Hematopoietic multipotent progenitor cell (in vitro differentiated cells): ENCODE data around the gene POU4F1. TPM values are rescaled to one million over a fixed set of nuclear protein-coding genes. Genes with fewer than 3 reads are reported as not detected.

Experiments used
- DNase-seq, 3 donors: peaks; one replicate each; pipeline ENCODE4 v3.0.0-alpha.2; 2011 to 2015; ENCODE audit warnings: low read depth in 2 of 3, low spot score in 2 of 3
- total RNA-seq: library from RNA; depleted of rRNA; stranded (reverse); fragments of >200 nt; gene quantifications from one replicate; pipeline ENCODE4 v1.2.3, GENCODE V29; 2012

The POU4F1 gene
- total RNA-seq, 1 donor: under 0.01 TPM

DNA sequence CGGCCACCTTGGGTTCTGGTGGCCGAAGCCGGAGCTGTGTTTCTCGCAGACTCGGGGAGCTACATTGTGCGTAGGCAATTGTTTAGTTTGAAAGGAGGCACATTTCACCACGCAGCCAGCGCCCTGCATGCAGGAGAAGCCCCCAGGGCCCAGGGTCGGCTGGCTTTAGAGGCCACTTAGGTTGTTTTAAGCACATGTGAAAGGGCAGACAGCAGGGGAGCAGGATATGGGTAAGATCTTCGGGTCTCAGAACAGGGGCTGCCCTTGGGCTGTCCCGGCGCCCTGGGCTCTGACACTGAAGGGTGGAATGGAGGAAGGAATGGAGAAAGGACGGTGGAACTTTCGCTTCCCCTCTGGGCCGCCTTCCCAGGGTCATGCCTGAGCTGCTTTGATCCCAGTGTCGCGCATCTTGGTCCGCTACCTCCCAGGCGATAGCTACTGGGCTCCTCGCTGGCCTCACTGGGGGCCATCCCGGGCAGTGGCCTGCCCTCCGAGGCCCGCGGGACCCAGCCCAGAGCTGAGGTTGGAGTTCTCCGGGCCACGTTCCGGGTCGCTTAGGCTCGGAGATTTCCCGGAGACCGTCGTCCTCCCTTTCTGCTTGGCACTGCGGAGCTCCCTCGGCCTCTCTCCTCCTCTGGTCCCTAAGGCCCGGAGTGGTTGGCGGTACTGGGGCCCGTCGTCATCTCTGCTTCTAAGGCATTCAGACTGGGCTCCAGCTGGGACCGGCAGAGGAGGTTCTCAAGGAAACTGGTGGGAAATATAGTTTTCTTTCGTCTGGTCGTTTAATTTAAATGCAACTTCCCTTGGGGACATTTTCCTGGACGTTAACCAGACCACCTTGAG is 4.3 kb upstream of the POU4F1 start:
- peak in 1 of 3 donors; percentile 12 for DNase-seq

DNA sequence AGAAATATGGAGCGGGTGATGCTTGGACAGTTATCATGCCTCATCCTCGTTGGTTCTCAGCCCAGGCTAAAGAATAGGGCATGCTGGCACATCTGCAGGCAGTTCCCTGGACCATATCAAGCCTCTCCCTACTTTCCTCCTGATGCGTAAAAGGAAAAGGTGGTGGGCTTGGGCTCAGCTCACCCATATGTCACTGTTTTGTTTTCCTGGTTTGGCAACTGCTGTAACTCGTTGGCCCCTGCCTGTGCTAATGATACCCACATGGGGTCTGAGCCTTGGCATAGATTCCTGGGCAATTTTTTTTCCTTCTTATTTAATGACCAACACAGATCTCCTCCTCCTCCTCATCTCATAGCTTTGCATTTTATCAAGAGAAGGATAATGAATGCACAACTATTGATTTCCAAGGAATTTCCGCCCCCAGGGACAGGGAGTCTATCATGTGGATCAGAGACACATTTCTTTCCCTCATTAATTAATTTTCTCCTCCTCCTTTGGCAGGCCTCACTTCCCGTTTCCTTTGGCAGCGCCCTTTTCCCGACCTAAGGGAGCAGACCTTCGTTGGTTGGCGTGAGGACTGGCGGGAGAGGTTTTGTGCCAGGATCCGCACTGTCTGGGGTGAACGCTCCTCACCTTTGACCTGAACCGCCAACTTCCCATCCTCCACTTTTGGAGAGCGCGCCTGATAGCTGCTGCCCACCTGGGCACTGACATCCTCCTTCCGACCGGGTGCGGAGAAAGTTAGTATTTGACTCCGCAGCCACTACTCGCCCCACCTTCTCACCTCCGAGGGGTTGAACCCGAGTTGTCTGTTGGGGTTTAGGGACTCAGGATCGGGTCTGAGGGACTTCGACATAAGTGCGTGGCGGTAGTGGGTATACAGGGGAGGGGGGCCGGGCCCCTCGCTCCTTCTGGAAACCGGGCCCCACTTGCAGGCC is 3.4 kb upstream of the POU4F1 start:
- DNase-seq: peak in 1 of 3 donors; percentile 5

GRCh38 chr13:78604782-78605611 is 1.6 kb upstream of the POU4F1 start:
- DNase-seq: peak in 1 of 3 donors; percentile 10

- peak in 2 of 3 donors; percentile 37 to 39 for DNase-seq
Measured at GRCh38 chr13:78602561-78603239, 652 bp downstream of the POU4F1 start.

DNA sequence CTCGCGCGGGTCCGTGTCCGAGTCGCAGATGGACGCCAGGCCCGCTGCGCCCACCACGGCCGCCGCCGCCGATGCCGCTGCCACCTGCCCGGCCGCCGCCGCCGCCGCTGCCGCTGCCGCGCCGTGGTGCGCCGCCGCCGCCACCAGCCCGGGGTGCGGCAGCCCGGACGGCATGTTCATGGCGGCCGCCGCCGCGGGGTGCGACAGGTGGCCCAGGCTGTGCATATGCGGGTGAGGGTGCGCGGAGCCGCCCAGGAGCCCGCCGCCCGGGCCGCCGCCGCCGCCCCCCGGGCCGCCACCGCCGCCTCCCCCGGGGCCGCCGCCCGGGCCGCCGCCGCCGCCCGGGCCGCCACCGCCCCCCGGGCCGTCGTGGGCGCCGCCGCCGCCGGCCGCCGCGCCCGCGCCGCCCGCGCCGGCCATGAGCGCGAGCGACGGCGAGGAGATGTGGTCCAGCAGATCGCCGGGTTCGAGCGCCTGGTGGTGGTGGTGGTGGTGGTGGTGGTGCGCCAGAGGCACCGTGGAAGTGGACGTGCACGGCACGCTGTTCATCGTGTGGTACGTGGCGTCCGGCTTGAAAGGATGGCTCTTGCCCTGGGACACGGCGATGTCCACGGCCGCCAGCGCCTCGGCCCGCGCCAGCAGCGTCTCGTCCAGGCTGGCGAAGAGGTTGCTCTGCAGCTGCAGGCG is 1.3 kb downstream of the POU4F1 start:
- DNase-seq: no peak

GRCh38 chr13:78601124-78601873 is 2.1 kb downstream of the POU4F1 start:
- peak in 2 of 3 donors; percentile 45 to 47 for DNase-seq

DNA sequence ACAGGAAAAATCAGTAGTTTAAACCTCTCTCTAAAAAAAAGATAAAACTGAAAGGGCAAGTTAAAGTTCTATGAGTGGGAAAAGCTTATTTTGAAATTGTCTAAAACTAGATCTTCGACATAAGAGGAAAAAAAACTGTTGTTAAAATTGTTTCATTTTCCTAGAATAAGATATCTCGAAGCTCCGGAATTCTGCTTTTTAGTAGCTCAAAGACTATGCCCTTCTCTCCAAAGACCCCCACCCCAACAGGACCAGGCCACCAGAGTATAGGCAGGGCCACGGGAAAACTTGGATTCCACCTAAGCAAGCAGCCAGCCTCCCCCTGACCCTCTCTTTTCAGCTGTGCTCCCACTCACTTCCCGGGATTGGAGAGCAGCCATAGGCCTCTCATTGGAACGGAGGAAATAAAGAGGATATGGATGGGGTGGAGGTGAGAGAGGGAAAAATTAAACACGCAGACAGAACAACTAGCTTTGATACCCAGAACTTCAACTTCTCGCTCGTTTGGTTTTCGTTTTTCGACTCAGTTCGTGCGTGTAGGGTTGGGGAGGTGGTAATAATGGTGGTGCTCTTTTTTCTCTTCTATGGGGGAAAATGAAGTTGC is 3.0 kb downstream of the POU4F1 start:
- DNase-seq: peak in 1 of 3 donors; percentile 15

GRCh38 chr13:78599645-78600279 is 3.6 kb downstream of the POU4F1 start:
- peak in 2 of 3 donors; percentile 41 to 45 for DNase-seq

GRCh38 chr13:78598966-78599644 is 4.2 kb downstream of the POU4F1 start:
- no peak for DNase-seq

DNA sequence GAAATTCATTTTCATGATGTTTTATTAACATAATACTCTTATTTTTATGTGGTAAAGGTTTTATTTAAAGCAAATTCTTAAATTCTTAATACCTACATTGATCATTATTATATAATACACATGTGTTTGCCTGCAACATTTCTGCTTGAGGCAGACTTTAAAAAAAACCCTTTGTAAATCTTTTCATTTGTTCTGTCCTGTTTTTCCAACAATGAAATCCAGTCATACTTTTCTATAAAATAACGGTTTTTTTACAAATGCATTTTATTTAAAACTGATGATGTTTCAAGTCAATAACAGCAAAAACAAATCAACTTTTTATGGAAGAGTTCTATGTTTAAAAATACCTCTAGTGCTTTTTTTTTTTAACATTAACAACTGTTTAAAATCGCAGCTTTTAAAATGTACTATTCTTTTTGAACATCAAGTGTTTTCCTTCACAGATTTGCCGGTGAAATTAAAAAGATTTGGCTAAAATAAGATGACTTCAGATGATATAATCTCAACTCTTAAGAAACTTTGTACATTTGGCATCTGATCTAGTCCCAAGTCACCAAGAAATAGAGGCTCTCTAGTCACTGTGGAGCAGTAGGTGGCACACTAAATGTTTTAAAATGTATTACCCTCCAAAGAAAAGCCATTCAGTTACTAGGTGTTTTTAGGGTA is 5.1 kb downstream of the POU4F1 start:
- peak in 2 of 3 donors; percentile 46 to 47 for DNase-seq

DNA sequence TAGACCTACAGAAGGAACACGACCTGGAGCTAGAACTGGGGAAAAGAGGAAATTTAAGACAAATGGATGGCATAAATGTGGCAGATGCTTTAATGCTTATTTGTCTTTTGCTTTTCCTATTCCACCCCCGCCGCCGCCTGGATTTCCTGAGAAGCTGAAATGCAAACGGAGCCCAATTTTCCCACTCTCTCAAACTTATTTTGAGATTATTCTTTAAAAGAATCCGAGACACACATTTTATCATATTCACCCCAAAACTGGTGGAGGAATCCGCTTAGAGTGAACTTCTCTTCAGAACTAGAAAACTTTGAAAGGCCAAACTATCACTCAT is 5.8 kb downstream of the POU4F1 start:
- DNase-seq: peak in 2 of 3 donors; percentile 35 to 41

DNA sequence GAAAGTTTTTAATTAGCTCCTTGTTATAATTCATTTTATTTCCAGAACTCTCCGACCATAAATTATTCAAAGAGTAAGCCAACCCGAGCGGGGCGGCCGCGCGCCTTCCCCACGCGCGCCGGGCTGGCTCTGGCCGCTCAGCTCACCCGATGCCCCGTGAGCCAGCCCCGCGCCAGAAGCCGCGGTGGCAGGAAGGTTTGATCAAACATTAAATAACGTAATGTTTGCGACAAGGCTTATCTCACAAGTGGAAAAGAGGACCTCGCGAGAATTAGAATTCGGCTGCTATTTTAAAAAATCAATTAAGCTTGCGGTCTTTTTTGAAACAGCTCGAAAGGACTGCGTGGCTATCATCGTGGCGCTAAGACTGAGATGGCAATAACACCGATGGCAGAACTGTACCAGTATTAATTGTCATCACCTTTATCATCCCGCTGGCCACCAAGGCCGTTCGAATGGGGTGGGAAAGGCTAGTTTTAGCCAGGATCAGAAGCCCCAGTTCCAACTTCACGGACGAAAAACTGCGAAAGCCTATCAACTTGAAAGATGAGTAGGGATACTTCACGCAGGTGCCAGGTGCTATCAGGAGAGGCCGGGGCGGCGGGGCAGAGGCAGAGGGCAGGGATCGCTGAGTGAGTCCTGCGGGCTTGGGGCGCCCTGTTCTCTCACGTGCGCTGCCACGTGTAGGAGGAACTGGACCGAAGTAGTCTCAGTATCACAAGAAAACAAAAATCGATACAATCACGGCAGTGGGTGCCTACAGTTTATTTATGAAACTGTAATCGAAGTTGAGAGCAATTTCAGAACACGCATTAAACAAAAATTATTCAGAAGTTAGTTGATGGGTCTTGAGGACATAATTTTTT is 6.4 kb downstream of the POU4F1 start:
- DNase-seq: peak in 2 of 3 donors; percentile 34 to 35

DNA sequence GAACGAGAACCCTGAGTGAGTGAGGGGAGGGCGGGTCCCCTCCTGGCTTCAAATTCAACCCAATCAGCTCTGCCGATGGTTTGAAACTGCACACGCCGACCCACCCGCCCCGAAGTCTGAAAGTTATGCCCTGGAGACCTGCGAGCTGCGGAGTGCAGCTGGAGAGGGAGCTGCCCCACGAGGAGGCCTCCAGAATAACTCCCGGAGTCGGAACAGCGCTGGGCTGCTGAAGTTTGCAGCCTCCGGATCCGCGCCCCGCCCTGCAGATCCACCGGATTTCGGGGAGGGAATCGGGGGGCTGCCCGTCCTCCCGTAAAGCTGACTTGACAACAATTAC is 7.0 kb downstream of the POU4F1 start:
- DNase-seq: peak in 2 of 3 donors; percentile 34 to 35

- peak in 1 of 3 donors; percentile 27 for DNase-seq
Measured at GRCh38 chr13:78595495-78596398, 7.6 kb downstream of the POU4F1 start.

DNA sequence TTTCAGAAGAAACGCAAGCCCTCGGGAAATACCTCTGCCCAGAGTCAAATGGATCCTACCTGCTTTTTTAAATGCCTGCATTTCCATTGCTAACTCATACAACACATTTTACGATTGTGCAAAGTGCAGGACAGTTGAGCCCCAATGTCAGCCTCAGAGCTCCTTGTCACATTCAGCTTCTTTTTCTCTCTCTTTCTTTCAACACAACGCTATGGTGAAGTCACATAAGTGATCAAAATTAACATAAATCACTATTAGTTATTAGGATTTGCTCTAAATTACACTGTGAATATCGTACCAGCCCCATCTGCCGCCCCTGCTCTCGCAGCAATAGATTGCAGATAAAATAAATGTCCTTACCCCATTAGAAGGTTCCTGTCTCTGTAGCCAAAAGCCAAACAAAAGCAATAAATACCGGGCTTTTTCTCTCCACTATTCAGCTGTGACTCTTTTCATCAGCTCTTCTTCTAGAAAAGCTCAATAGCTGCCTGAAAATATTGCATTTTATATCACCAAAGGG is 8.8 kb downstream of the POU4F1 start:
- DNase-seq: peak in 1 of 3 donors; percentile 33
